CD14-positive monocyte (primary cell): Measurements from ENCODE around the gene ARID3C. TPM values are rescaled to one million over a fixed set of nuclear protein-coding genes. Genes with fewer than 3 reads are reported as not detected.

Experiments used
- DNase-seq, 3 donors: peaks; one replicate each; pipeline ENCODE4 v3.0.0-alpha.2; 2011 to 2022
- H2AFZ ChIP-seq: 2 replicates; pipeline ENCODE4 v1.6.0; 2012; ENCODE audit warnings: mild to moderate bottlenecking, low read depth, low read length, inconsistent platforms; ENCODE audit not compliant: insufficient read depth, poor library complexity, severe bottlenecking
- H3K27ac ChIP-seq, 2 donors: 1 replicate in 1 of 2; 2 replicates in 1 of 2; pipeline ENCODE4 v1.5.1; 2012 to 2013; ENCODE audit warnings: low read length in 2 of 2, control low read depth in 1 of 2, inconsistent platforms in 1 of 2, low read depth in 1 of 2, mild to moderate bottlenecking in 1 of 2
- H3K27me3 ChIP-seq, 2 donors: one replicate each; pipeline versions ENCODE4 v1.6.0 to v1.6.1; 2011 to 2013; ENCODE audit warnings: low read length in 2 of 2; ENCODE audit not compliant: control insufficient read depth in 2 of 2, insufficient read depth in 2 of 2
- H3K36me3 ChIP-seq, 2 donors: replicated peaks in 1 of 2; 1 replicate in 1 of 2; 2 replicates in 1 of 2; pipeline versions ENCODE4 v1.5.1 to v1.6.1; 2012 to 2013; ENCODE audit warnings: low read length in 2 of 2, control low read depth in 1 of 2, inconsistent platforms in 1 of 2, mild to moderate bottlenecking in 1 of 2; ENCODE audit not compliant: insufficient read depth in 2 of 2, control insufficient read depth in 1 of 2
- H3K4me1 ChIP-seq, 2 donors: 1 replicate in 1 of 2; 2 replicates in 1 of 2; pipeline versions ENCODE4 v1.5.1 to v1.6.1; 2012 to 2013; ENCODE audit warnings: low read length in 2 of 2, control low read depth in 1 of 2, inconsistent platforms in 1 of 2, mild to moderate bottlenecking in 1 of 2, moderate library complexity in 1 of 2; ENCODE audit not compliant: insufficient read depth in 2 of 2, control insufficient read depth in 1 of 2
- H3K4me2 ChIP-seq: replicated peaks from 2 replicates; pipeline ENCODE3; 2012; ENCODE audit warnings: low read length, moderate library complexity, mild to moderate bottlenecking; ENCODE audit not compliant: poor library complexity, severe bottlenecking; ENCODE audit errors: extremely low read depth
- H3K4me3 ChIP-seq, 3 experiments: fragments of 200-600 bp in 1 of 3; sonication (generic) in 1 of 3; replicated peaks in 1 of 3; 1 replicate in 2 of 3; 2 replicates in 1 of 3; pipeline ENCODE4 v1.5.1; 2011 to 2013; ENCODE audit warnings: low read length in 3 of 3, mild to moderate bottlenecking in 3 of 3, control low read depth in 2 of 3, low read depth in 2 of 3, inconsistent platforms in 1 of 3, moderate library complexity in 1 of 3
- H3K79me2 ChIP-seq: 2 replicates; pipeline ENCODE4 v1.6.0; 2012; ENCODE audit warnings: mild to moderate bottlenecking, control low read depth, inconsistent platforms, low read length, moderate library complexity; ENCODE audit not compliant: insufficient read depth
- H3K9ac ChIP-seq: 2 replicates; pipeline ENCODE4 v1.6.0; 2017; ENCODE audit warnings: low read length, mild to moderate bottlenecking; ENCODE audit not compliant: insufficient read depth, poor library complexity, severe bottlenecking
- H3K9me3 ChIP-seq, 2 donors: replicated peaks in 1 of 2; 1 replicate in 1 of 2; 2 replicates in 1 of 2; pipeline versions ENCODE4 v1.5.1 to v1.6.1; 2012 to 2013; ENCODE audit warnings: low read length in 2 of 2, control low read depth in 1 of 2; ENCODE audit not compliant: control insufficient read depth in 1 of 2, insufficient read depth in 1 of 2
- H4K20me1 ChIP-seq: 2 replicates; pipeline ENCODE4 v1.6.0; 2012; ENCODE audit warnings: mild to moderate bottlenecking, low read length, control low read depth, moderate library complexity; ENCODE audit not compliant: insufficient read depth
- H3K27ac Mint-ChIP-seq, 7 donors: one replicate each; pipeline ENCODE4 v1.8.0; 2020; ENCODE audit warnings: mild to moderate bottlenecking in 7 of 7, mixed read lengths in 7 of 7, moderate library complexity in 6 of 7, inconsistent platforms in 2 of 7
- H3K27me3 Mint-ChIP-seq, 3 donors: one replicate each; pipeline ENCODE4 v1.8.0; 2021 to 2022; ENCODE audit warnings: low read depth in 3 of 3, mild to moderate bottlenecking in 3 of 3, mixed read lengths in 3 of 3, moderate library complexity in 3 of 3, inconsistent platforms in 1 of 3
- H3K36me3 Mint-ChIP-seq, 2 donors: one replicate each; pipeline ENCODE4 v1.8.0; 2020; ENCODE audit warnings: mixed read lengths in 2 of 2, inconsistent platforms in 1 of 2, mild to moderate bottlenecking in 1 of 2
- H3K4me1 Mint-ChIP-seq: one replicate; pipeline ENCODE4 v1.8.0; 2020; ENCODE audit warnings: mild to moderate bottlenecking, mixed read lengths
- H3K4me3 Mint-ChIP-seq, 2 donors: one replicate each; pipeline ENCODE4 v1.8.0; 2020; ENCODE audit warnings: mild to moderate bottlenecking in 2 of 2, mixed read lengths in 2 of 2, moderate library complexity in 1 of 2
- H3K9me3 Mint-ChIP-seq, 7 donors: one replicate each; pipeline ENCODE4 v1.8.0; 2020 to 2022; ENCODE audit warnings: mixed read lengths in 7 of 7, mild to moderate bottlenecking in 6 of 7, moderate library complexity in 6 of 7, inconsistent platforms in 2 of 7
- CTCF ChIP-seq: fragments of 200-600 bp; IDR thresholded peaks from one replicate; pipeline ENCODE4 v1.8.0; 2022; ENCODE audit warnings: antibody characterized with exemption, mild to moderate bottlenecking
- WGBS: methylation state at CpG from one replicate; pipeline ENCODE4 v1.1.5; 2013; ENCODE audit warnings: missing lambda C conversion rate; ENCODE audit not compliant: insufficient coverage; 5-methylcytosine and 5-hydroxymethylcytosine counted together
- intact Hi-C, 2 donors: fragments of 100-400 bp; cut with micrococcal nuclease; formaldehyde crosslinking; loops; one replicate each; pipeline versions ENCODE4 v1.15.0 to v1.15.1; 2023
- polyA minus RNA-seq: library from RNA; depleted of rRNA, polyadenylated mRNA; stranded (reverse); fragments of >200 nt; gene quantifications from 2 replicates; pipeline ENCODE4 v1.2.3, GENCODE V29; 2012
- polyA plus RNA-seq, 3 donors: library from polyadenylated mRNA; depleted of rRNA in 1 of 3; unstranded in 2 of 3; stranded (reverse) in 1 of 3; fragments of 300-500 nt in 2 of 3; fragments of >200 nt in 1 of 3; fragmentation: Illumina TruSeq in 2 of 3; gene quantifications; 1 replicate in 2 of 3; 2 replicates in 1 of 3; pipeline ENCODE4 v1.2.3, GENCODE V29; 2012 to 2021
- total RNA-seq, 12 experiments: library from RNA in 1 of 12; stranded (reverse) in 1 of 12; fragments of 120-200 nt in 1 of 12; gene quantifications; one replicate each; pipeline ENCODE4 v1.2.4 and lab custom pipeline; 2013 to 2026; ENCODE audit warnings: mixed read lengths in 6 of 12, inconsistent platforms in 1 of 12

The ARID3C gene
- not detected for total RNA-seq (2013)
- polyA plus RNA-seq (not detected), polyA minus RNA-seq (not detected in 2 replicates), total RNA-seq (lab: John Stamatoyannopoulos, UW) (0 to 0.60 (median 0.04) reads per million in 11 experiments)

GRCh38 chr9:34628656-34629490, at the start of gene ARID3C:
TSS of gene ARID3C (minus strand) at chr9:34629066. CDS start at chr9:34628014, 1,052 bp downstream.
- Histone ChIP-seq H3K9ac (no peak within 1 kb of the TSS), H3K4me2 (peak within 1 kb of the TSS; percentile 45), H3K9me3 (peaks cover 0 to 26% of the 10 kb centered on the region in 2 donors), H3K4me1 (peaks cover 0 to 10% of the 10 kb centered on the region in 2 donors), H3K27ac (no peak within 1 kb of the TSS), H2AFZ (no peak within 1 kb of the TSS), H3K27me3 (peaks cover 66 to 83% of the 10 kb centered on the region in 2 donors), H3K36me3 (no peaks in the 10 kb centered on the region), H3K79me2 (no peaks in the 10 kb centered on the region), H3K4me3 (peak within 1 kb of the TSS in 1 of 3 experiments; percentile 29), H4K20me1 (no peaks in the 10 kb centered on the region)
- Mint-ChIP-seq H3K27me3 (peaks cover 76 to 88% (median 86%) of the 10 kb centered on the region in 3 donors), H3K36me3 (peaks cover 2 to 7% of the 10 kb centered on the region in 2 donors), H3K4me1 (peaks cover 16% of the 10 kb centered on the region), H3K27ac (no peak within 1 kb of the TSS), H3K4me3 (peak within 1 kb of the TSS; percentile 70 to 88), H3K9me3 (peaks cover 0 to 29% (median 5%) of the 10 kb centered on the region in 7 donors)
- intact Hi-C loops, result no loop called here
- WGBS, result under 1% methylated on average over 66 of the region's 69 CpGs
- no peak for TF ChIP-seq CTCF
- DNase-seq, result no peak

- Histone ChIP-seq H3K9ac (no peak overlapping the region), H3K27me3 (no peaks in the 10 kb centered on the region), H3K79me2 (no peaks in the 10 kb centered on the region), H3K9me3 (no peaks in the 10 kb centered on the region), H3K36me3 (no peaks in the 10 kb centered on the region), H3K4me2 (no peak overlapping the region), H3K4me3 (no peak overlapping the region), H2AFZ (no peak overlapping the region), H4K20me1 (no peaks in the 10 kb centered on the region), H3K4me1 (no peaks in the 10 kb centered on the region), H3K27ac (no peak overlapping the region)
- intact Hi-C loops, result loop anchor here in 1 of 2 donors (1.0 kb wide), 1 partner anchor 26 kb away; no protein-coding TSS in a partner anchor
- WGBS, result 86% methylated on average over 1 of the region's 2 CpGs
- Mint-ChIP-seq H3K4me3 (no peak overlapping the region), H3K36me3 (peaks cover 0 to 8% of the 10 kb centered on the region in 2 donors), H3K4me1 (no peaks in the 10 kb centered on the region), H3K9me3 (peaks cover 0 to 1% (median 0%) of the 10 kb centered on the region in 7 donors), H3K27ac (no peak overlapping the region), H3K27me3 (peaks cover 0 to 4% (median 0%) of the 10 kb centered on the region in 3 donors)
- no peak for DNase-seq
- TF ChIP-seq CTCF, result no peak
Observed at GRCh38 chr9:34675869-34676268, 47.0 kb upstream of the ARID3C start.
